ENCODE measurements around the gene CARHSP1.

Gene CARHSP1

DNA sequence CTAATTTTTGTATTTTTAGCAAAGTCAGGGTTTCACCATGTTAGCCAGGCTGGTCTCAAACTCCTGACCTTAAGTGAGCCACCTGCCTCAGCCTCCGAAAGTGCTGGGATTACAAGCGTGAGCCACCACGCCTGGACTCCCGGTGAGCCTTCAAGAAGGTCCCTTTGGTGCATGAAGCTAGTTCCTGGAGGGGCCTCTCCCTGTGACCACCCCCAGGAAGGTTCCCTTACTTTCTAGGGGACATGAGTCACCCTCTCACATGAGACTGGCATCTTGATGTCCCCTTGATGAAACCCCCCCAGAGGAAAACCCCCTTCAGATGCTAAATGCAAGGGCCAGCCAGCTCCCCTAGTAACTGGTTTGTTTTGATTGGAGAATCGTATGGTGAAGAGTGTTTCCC, 12.8 kb downstream of the CARHSP1 start:
- ATAC-seq, result no peak
- no peaks in the 10 kb centered on the region for H3K9me3 Mint-ChIP-seq
- no peaks in the 10 kb centered on the region for H3K27me3 Mint-ChIP-seq
- H3K4me1 Mint-ChIP-seq, result peaks cover 34% of the 10 kb centered on the region
- no peak overlapping the region for H3K4me3 Mint-ChIP-seq
- peak overlapping the region; percentile 54 for H3K27ac Mint-ChIP-seq
- H3K36me3 Mint-ChIP-seq, result peaks cover 57% of the 10 kb centered on the region

DNA sequence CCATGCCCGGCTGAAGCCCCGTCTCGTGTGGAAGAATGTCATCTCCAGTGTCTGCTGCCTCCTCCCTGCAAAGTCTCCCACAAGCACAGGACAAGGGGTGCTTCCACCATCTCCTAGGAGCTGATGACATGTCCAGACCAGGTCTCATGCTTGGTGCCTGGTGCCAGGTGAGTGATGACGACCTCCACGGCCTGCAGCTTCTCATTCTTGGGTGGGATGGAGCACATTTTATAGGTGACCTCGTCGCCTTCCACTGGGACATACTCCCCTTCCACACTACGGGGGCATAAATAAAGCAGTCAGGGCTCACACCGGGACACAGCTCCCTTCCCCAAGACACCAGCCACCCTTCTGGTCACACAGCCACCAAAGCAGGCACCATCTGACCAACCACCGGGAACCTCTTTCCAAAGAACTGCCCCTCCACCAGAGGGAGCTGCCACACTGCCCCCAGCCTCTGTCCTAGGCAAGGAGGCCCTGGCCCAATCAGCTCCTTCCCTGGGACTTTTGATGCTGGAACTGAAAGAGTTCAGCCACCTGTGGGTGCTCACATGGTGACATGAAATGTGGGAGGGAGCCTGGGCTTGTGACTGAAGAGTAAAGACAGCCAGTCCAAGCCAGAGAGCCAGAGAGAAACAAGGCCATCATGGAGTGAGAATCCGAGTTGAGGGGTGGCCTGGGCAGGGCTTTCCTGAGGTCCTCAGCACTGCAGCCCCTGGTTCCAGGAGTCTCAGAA, 13.6 kb downstream of the CARHSP1 start:
- Mint-ChIP-seq H3K27ac (peak overlapping the region; percentile 58), H3K36me3 (peaks cover 65% of the 10 kb centered on the region), H3K4me1 (peaks cover 37% of the 10 kb centered on the region), H3K4me3 (no peak overlapping the region), H3K9me3 (no peaks in the 10 kb centered on the region), H3K27me3 (no peaks in the 10 kb centered on the region)
- ATAC-seq, result no peak

GRCh38 chr16:8854298-8854948, 14.4 kb downstream of the CARHSP1 start:
- no peak overlapping the region for H3K4me3 Mint-ChIP-seq
- no peaks in the 10 kb centered on the region for H3K27me3 Mint-ChIP-seq
- H3K36me3 Mint-ChIP-seq, result peaks cover 67% of the 10 kb centered on the region
- no peak for ATAC-seq
- no peaks in the 10 kb centered on the region for H3K9me3 Mint-ChIP-seq
- H3K27ac Mint-ChIP-seq, result peak overlapping the region; percentile 58
- peaks cover 38% of the 10 kb centered on the region for H3K4me1 Mint-ChIP-seq

DNA sequence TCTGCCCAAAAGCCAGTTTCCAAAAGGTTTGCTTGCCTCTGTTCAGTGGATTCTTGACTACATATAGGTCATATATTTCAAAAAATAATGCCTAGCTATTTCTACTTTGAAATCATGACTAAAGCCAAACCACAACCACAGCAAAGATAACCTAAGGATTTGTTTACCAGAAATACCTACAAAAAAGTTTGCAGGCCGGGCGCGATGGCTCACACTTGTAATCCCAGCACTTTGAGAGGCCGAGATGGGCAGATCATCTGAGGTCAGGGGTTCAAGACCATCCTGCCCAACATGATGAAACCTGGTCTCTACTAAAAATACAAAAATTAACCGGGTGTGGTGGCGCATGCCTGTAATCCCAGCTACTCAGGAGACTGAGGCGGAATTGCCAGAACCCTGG, 15.2 kb downstream of the CARHSP1 start:
- Mint-ChIP-seq H3K9me3 (no peaks in the 10 kb centered on the region), H3K27me3 (no peaks in the 10 kb centered on the region), H3K4me1 (peaks cover 39% of the 10 kb centered on the region), H3K36me3 (peaks cover 66% of the 10 kb centered on the region), H3K4me3 (no peak overlapping the region), H3K27ac (no peak overlapping the region)
- no peak for ATAC-seq

- no peak for ATAC-seq
- no peak overlapping the region for H3K27ac Mint-ChIP-seq
- H3K27me3 Mint-ChIP-seq, result no peaks in the 10 kb centered on the region
- H3K9me3 Mint-ChIP-seq, result no peaks in the 10 kb centered on the region
- no peak overlapping the region for H3K4me3 Mint-ChIP-seq
- H3K4me1 Mint-ChIP-seq, result peaks cover 36% of the 10 kb centered on the region
- H3K36me3 Mint-ChIP-seq, result peaks cover 61% of the 10 kb centered on the region
These were observed 15.7 kb downstream of the CARHSP1 start for GRCh38 chr16:8853150-8853549.

DNA sequence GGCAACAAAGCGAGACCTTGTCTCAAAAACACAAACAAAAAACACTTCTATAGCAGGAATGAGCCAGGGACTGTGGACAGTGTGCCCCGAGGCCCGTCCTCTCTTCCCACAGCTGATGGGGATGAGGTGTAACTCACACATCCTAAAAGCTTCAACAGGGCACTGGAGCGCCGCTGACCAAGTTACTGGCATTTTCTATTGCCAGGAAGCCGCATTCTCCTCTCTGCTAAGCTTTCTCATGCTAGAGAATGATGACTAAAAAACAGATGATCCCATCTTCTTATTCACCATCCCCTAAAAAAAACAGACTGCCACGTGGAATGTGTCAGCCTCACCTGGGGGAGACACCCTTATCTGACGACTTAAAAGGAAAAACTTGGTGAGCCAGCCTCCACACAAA, 16.3 kb downstream of the CARHSP1 start:
- peaks cover 30% of the 10 kb centered on the region for H3K4me1 Mint-ChIP-seq
- H3K9me3 Mint-ChIP-seq, result no peaks in the 10 kb centered on the region
- ATAC-seq, result no peak
- H3K27ac Mint-ChIP-seq, result no peak overlapping the region
- H3K4me3 Mint-ChIP-seq, result no peak overlapping the region
- H3K27me3 Mint-ChIP-seq, result no peaks in the 10 kb centered on the region
- H3K36me3 Mint-ChIP-seq, result peaks cover 55% of the 10 kb centered on the region

GRCh38 chr16:8851761-8852403, 16.9 kb downstream of the CARHSP1 start:
- no peaks in the 10 kb centered on the region for H3K27me3 Mint-ChIP-seq
- H3K36me3 Mint-ChIP-seq, result peaks cover 48% of the 10 kb centered on the region
- no peaks in the 10 kb centered on the region for H3K9me3 Mint-ChIP-seq
- no peak overlapping the region for H3K4me3 Mint-ChIP-seq
- peaks cover 28% of the 10 kb centered on the region for H3K4me1 Mint-ChIP-seq
- no peak for ATAC-seq
- H3K27ac Mint-ChIP-seq, result no peak overlapping the region

- Mint-ChIP-seq H3K27ac (peak overlapping the region; percentile 69), H3K4me1 (peaks cover 21% of the 10 kb centered on the region), H3K27me3 (no peaks in the 10 kb centered on the region), H3K36me3 (peaks cover 35% of the 10 kb centered on the region), H3K4me3 (no peak overlapping the region), H3K9me3 (no peaks in the 10 kb centered on the region)
- peak; percentile 32 for ATAC-seq
These were observed 18.4 kb downstream of the CARHSP1 start for GRCh38 chr16:8850279-8850885.

- Mint-ChIP-seq H3K4me1 (peaks cover 21% of the 10 kb centered on the region), H3K27me3 (no peaks in the 10 kb centered on the region), H3K36me3 (peaks cover 37% of the 10 kb centered on the region), H3K4me3 (no peak overlapping the region), H3K9me3 (no peaks in the 10 kb centered on the region), H3K27ac (no peak overlapping the region)
- ATAC-seq, result no peak
These were observed 19.3 kb downstream of the CARHSP1 start for GRCh38 chr16:8849411-8850011.

DNA sequence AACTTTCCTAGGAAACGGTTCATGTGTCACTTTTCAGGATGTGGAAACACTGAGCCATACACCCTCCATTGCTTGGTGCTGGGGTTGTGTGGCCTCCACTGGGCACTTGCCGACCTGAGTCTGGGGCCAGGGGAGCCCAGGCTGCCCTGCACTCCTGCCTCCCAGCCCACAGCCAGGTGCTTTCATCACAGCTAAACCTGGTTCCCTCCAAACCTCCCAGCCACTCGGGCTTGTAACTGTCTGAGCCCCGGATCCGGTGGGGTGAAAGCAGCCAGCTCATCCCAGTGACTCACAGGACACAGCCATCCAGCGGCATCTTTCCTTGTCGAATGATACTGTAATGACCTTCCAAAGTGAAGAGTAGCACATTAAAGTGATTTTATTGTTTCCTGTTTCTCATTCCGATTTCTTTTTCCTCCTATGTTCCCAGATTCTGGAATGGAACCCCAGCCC, 19.8 kb downstream of the CARHSP1 start:
- Mint-ChIP-seq H3K9me3 (no peaks in the 10 kb centered on the region), H3K4me1 (peaks cover 26% of the 10 kb centered on the region), H3K27ac (no peak overlapping the region), H3K4me3 (no peak overlapping the region), H3K36me3 (peaks cover 42% of the 10 kb centered on the region), H3K27me3 (no peaks in the 10 kb centered on the region)
- ATAC-seq, result no peak

DNA sequence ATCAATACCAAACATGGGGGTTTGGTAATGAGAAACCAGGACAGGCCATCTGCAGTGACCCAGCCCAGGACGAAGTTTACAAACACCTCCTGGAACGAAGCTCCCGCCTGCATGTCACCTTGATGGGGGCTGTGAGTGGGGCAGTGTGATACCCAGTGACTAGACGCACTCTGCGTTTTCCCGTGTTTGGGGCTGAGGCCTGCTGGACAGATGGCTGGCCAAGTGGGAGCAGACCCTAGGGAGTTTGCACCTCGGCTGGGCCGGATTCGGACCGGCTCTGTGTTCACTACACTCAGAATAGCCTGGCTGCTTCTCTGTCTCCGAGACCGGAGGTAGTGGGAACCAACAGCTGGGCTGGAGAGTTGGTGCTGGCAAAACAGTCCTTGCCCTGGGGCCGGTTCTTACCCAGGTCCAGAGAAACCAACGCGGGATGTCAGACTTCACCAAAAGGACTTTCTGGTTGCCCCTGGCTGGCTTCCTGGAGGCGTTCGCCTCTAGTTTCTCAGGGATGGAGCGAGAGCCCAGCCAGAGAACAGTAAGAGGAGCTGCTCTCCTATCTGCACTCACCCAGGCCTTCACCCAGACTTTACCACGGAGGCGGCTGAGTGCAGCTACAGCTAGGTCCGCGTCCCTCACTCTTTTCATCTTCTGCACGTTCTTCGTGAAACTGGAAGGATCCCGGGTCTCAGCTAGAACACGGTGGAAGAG, 20.4 kb downstream of the CARHSP1 start:
- H3K9me3 Mint-ChIP-seq, result no peaks in the 10 kb centered on the region
- no peak overlapping the region for H3K27ac Mint-ChIP-seq
- H3K4me1 Mint-ChIP-seq, result peaks cover 29% of the 10 kb centered on the region
- peaks cover 48% of the 10 kb centered on the region for H3K36me3 Mint-ChIP-seq
- H3K4me3 Mint-ChIP-seq, result no peak overlapping the region
- no peak for ATAC-seq
- H3K27me3 Mint-ChIP-seq, result no peaks in the 10 kb centered on the region

GRCh38 chr16:8847623-8848022, 21.2 kb downstream of the CARHSP1 start:
- H3K27ac Mint-ChIP-seq, result no peak overlapping the region
- H3K9me3 Mint-ChIP-seq, result no peaks in the 10 kb centered on the region
- H3K4me1 Mint-ChIP-seq, result peaks cover 33% of the 10 kb centered on the region
- no peaks in the 10 kb centered on the region for H3K27me3 Mint-ChIP-seq
- no peak overlapping the region for H3K4me3 Mint-ChIP-seq
- ATAC-seq, result no peak
- peaks cover 55% of the 10 kb centered on the region for H3K36me3 Mint-ChIP-seq

DNA sequence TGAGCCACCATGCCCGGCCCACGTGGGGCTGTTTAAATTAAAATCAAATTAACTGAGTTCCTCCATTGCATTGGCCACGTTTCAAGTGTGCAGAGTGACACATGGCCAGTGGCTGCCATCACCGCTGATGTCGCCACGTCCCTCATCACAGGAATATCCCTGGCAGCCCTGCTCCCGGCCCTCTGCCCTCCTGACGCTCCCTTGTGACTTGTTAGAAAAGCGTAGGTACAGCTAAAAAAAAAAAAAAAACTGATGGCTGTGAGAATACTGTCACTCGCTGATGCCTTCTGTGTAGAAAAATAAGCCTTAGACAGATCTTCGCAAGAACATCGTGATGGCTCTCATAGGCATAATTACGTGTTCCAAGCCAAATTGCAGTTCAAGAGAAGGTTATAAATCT, 21.7 kb downstream of the CARHSP1 start:
- Mint-ChIP-seq H3K27ac (no peak overlapping the region), H3K4me1 (peaks cover 37% of the 10 kb centered on the region), H3K9me3 (no peaks in the 10 kb centered on the region), H3K4me3 (no peak overlapping the region), H3K27me3 (no peaks in the 10 kb centered on the region), H3K36me3 (peaks cover 59% of the 10 kb centered on the region)
- ATAC-seq, result no peak

DNA sequence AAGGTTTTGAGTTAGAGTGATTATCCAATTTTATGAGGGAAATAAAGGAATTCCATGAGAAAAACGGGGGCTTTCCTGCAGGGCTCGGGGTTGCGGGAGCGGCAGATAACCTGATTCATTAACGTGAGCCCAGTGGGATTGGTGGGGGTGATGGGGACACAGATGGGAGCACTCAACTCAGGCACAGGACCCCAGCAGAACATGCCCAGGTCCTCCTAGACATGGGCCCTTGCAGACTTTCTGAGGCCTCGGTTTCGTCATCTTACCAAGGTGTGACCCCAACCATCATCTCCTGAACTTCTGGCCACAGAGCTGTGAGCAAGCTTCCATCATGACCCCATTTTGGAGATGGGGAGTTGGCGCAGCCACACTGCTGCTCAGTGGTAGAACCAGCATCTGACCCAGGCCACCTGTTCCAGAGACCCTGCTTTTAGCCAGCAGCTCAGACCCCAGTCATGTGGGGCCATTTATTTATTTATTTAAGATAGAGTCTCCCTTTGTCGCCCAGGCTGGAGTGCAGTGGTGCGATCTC, 22.3 kb downstream of the CARHSP1 start:
- no peaks in the 10 kb centered on the region for H3K9me3 Mint-ChIP-seq
- H3K4me3 Mint-ChIP-seq, result no peak overlapping the region
- no peaks in the 10 kb centered on the region for H3K27me3 Mint-ChIP-seq
- H3K27ac Mint-ChIP-seq, result no peak overlapping the region
- ATAC-seq, result no peak
- peaks cover 41% of the 10 kb centered on the region for H3K4me1 Mint-ChIP-seq
- H3K36me3 Mint-ChIP-seq, result peaks cover 60% of the 10 kb centered on the region

Data from stimulated activated memory B cell treated with anti-CD40 and anti-IgM and Interleukin-4, amounts not matched to agents 10 μg/mL and 1 μg/mL and 100 μg/mL, for 72 hours (primary cell).